WTC11 (cell line): Measurements from ENCODE around the gene UQCRQ. TPM values are rescaled to one million over a fixed set of nuclear protein-coding genes. Genes with fewer than 3 reads are reported as not detected.

ENCODE experiments used
- ATAC-seq: fragments of 200-7000 bp; cut with Tn5 transposase; 2 replicates; pipeline ENCODE4 v1.10.0; 2021; ENCODE audit warnings: mild to moderate bottlenecking, moderate library complexity
- CTCF ChIA-PET: fragments of 300-600 bp; sonication (Branson Sonifier 250); formaldehyde crosslinking; loops from one replicate; lab custom pipeline; 2021; ENCODE audit warnings: antibody characterized with exemption; lab: Charles Lee
- POLR2A ChIA-PET: fragments of 350-600 bp; sonication (Branson Sonifier 250); formaldehyde crosslinking; loops from one replicate; lab custom pipeline; 2021; ENCODE audit warnings: antibody characterized with exemption; lab: Charles Lee
- DNase-seq: peaks from one replicate; pipeline ENCODE4 v3.0.0; 2021; ENCODE audit warnings: low spot score
- H3K27ac Mint-ChIP-seq: 2 replicates; pipeline ENCODE4 v1.8.0; 2021; ENCODE audit warnings: mixed read lengths
- H3K27me3 Mint-ChIP-seq: 2 replicates; pipeline ENCODE4 v1.8.0; 2021; ENCODE audit warnings: low read depth, mild to moderate bottlenecking, moderate library complexity, mixed read lengths
- H3K36me3 Mint-ChIP-seq: 2 replicates; pipeline ENCODE4 v1.8.0; 2021; ENCODE audit warnings: mixed read lengths
- H3K4me1 Mint-ChIP-seq: 2 replicates; pipeline ENCODE4 v1.8.0; 2022; ENCODE audit warnings: mixed read lengths
- H3K4me3 Mint-ChIP-seq: 2 replicates; pipeline ENCODE4 v1.8.0; 2021; ENCODE audit warnings: mild to moderate bottlenecking, moderate library complexity, mixed read lengths
- H3K9me3 Mint-ChIP-seq: 2 replicates; pipeline ENCODE4 v1.8.0; 2021; ENCODE audit warnings: mixed read lengths
- ATF6 ChIP-seq: sonication (generic); formaldehyde crosslinking; IDR thresholded peaks from 2 replicates; pipeline ENCODE4 v1.8.1; 2023; ENCODE audit warnings: mild to moderate bottlenecking, missing genetic modification reagents
- ESRRA ChIP-seq: sonication (generic); formaldehyde crosslinking; IDR thresholded peaks from 2 replicates; pipeline ENCODE4 v1.8.1; 2022; ENCODE audit warnings: mild to moderate bottlenecking, missing genetic modification reagents, borderline replicate concordance
- FOXK1 ChIP-seq: sonication (generic); formaldehyde crosslinking; IDR thresholded peaks from 2 replicates; pipeline ENCODE4 v1.8.0; 2022; ENCODE audit warnings: mild to moderate bottlenecking, moderate library complexity, missing genetic modification reagents
- IRF1 ChIP-seq: sonication (generic); formaldehyde crosslinking; IDR thresholded peaks from 2 replicates; pipeline ENCODE4 v1.8.0; 2023; ENCODE audit warnings: missing genetic modification reagents
- IRF2 ChIP-seq: sonication (generic); formaldehyde crosslinking; IDR thresholded peaks from 2 replicates; pipeline ENCODE4 v1.8.0; 2022; ENCODE audit warnings: low read depth, missing genetic modification reagents, borderline replicate concordance
- JAZF1 ChIP-seq: fragments of 250-450 bp; sonication (Bioruptor Pico); IDR thresholded peaks from 2 replicates; pipeline ENCODE4 v1.9.0; 2021; ENCODE audit warnings: moderate library complexity, mild to moderate bottlenecking, inconsistent platforms
- MYBL2 ChIP-seq: sonication (generic); formaldehyde crosslinking; IDR thresholded peaks from 2 replicates; pipeline ENCODE4 v1.8.1; 2023; ENCODE audit warnings: mild to moderate bottlenecking, moderate library complexity, missing genetic modification reagents
- NFYB ChIP-seq: sonication (generic); formaldehyde crosslinking; conservative IDR thresholded peaks from 2 replicates; pipeline ENCODE4 v1.8.0; 2022; ENCODE audit warnings: low read depth, missing genetic modification reagents
- OVOL2 ChIP-seq: fragments of 250-450 bp; sonication (Bioruptor Pico); IDR thresholded peaks from 2 replicates; pipeline ENCODE4 v1.9.0; 2021; ENCODE audit warnings: mild to moderate bottlenecking, borderline replicate concordance
- PRRX2 ChIP-seq: fragments of 250-450 bp; sonication (Bioruptor Pico); IDR thresholded peaks from 2 replicates; pipeline ENCODE4 v1.8.0; 2021; ENCODE audit warnings: mild to moderate bottlenecking
- ZNF281 ChIP-seq: sonication (generic); formaldehyde crosslinking; IDR thresholded peaks from 2 replicates; pipeline ENCODE4 v1.8.0; 2023; ENCODE audit warnings: mild to moderate bottlenecking, missing genetic modification reagents
- ZNF416 ChIP-seq: fragments of 250-450 bp; sonication (Bioruptor Pico); IDR thresholded peaks from 2 replicates; pipeline ENCODE4 v1.9.0; 2021; ENCODE audit warnings: mild to moderate bottlenecking, inconsistent platforms
- ZNF532 ChIP-seq: fragments of 250-450 bp; sonication (Bioruptor Pico); IDR thresholded peaks from 2 replicates; pipeline ENCODE4 v1.9.0; 2021; ENCODE audit warnings: mild to moderate bottlenecking, borderline replicate concordance
- total RNA-seq: library from RNA; stranded (reverse); gene quantifications from 3 replicates; pipeline ENCODE4 v1.2.3, GENCODE V29; 2021
- TF ChIP-seq, protein P1 (sequence below): sonication (generic); formaldehyde crosslinking; IDR thresholded peaks from 2 replicates; pipeline ENCODE4 v1.8.0; 2022; ENCODE audit warnings: mild to moderate bottlenecking, missing genetic modification reagents
- TF ChIP-seq, protein P2 (sequence below): sonication (generic); formaldehyde crosslinking; IDR thresholded peaks from 2 replicates; pipeline ENCODE4 v1.8.0; 2023; ENCODE audit warnings: missing genetic modification reagents, mild to moderate bottlenecking, borderline replicate concordance
- TF ChIP-seq, protein P3 (sequence below): fragments of 250-450 bp; sonication (Bioruptor Pico); IDR thresholded peaks from 2 replicates; pipeline ENCODE4 v1.8.0; 2021; ENCODE audit warnings: mild to moderate bottlenecking

Gene UQCRQ
- total RNA-seq, 1 experiment from 2014 or later = 256 TPM

GRCh38 chr5:132830436-132831094 is 35.9 kb upstream of the UQCRQ start, which contains the start of gene SHROOM1:
TSS of gene SHROOM1 (minus strand) at chr5:132830647. CDS start at chr5:132826140, 4,507 bp downstream.
- H3K4me3 Mint-ChIP-seq = peak within 1 kb of the TSS; percentile 75
- peak; percentile 59 for DNase-seq
- H3K4me1 Mint-ChIP-seq = peaks cover 8% of the 10 kb centered on the region
- H3K27me3 Mint-ChIP-seq = peaks cover 74% of the 10 kb centered on the region
- H3K27ac Mint-ChIP-seq = no peak within 1 kb of the TSS
- H3K9me3 Mint-ChIP-seq = no peaks in the 10 kb centered on the region
- ChIA-PET POLR2A (interaction anchor here (1.2 kb wide), 1 partner anchor 36 kb away, joined by 5 read pairs; the partner anchor contains the start of genes GDF9 and UQCRQ), CTCF (interaction anchor here (0.7 to 4.3 kb wide), 11 partner anchors 11 to 334 kb away, joined by 3 to 40 read pairs (median 3); partner anchors contain the start of genes GDF9 and UQCRQ)
- no peaks in the 10 kb centered on the region for H3K36me3 Mint-ChIP-seq
- ATAC-seq = peak; percentile 49
- TF ChIP-seq IRF1 (no peak), ZNF281 (CRISPR knock-in tag) (no peak), ATF6 (CRISPR knock-in tag) (no peak), IRF2 (no peak), ESRRA (no peak), ZNF416 (no peak), JAZF1 (no peak), PRRX2 (CRISPR knock-in tag) (no peak), NFYB (CRISPR knock-in tag) (no peak), MYBL2 (CRISPR knock-in tag) (no peak), ZNF532 (CRISPR knock-in tag) (no peak), OVOL2 (CRISPR knock-in tag) (no peak), FOXK1 (CRISPR knock-in tag) (0 out of 2 replicates have a peak, but pooled peaks have one; percentile 2)
- TF ChIP-seq, protein P1, sequence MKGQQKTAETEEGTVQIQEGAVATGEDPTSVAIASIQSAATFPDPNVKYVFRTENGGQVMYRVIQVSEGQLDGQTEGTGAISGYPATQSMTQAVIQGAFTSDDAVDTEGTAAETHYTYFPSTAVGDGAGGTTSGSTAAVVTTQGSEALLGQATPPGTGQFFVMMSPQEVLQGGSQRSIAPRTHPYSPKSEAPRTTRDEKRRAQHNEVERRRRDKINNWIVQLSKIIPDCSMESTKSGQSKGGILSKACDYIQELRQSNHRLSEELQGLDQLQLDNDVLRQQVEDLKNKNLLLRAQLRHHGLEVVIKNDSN (CRISPR knock-in tag) = no peak
- TF ChIP-seq, protein P2, sequence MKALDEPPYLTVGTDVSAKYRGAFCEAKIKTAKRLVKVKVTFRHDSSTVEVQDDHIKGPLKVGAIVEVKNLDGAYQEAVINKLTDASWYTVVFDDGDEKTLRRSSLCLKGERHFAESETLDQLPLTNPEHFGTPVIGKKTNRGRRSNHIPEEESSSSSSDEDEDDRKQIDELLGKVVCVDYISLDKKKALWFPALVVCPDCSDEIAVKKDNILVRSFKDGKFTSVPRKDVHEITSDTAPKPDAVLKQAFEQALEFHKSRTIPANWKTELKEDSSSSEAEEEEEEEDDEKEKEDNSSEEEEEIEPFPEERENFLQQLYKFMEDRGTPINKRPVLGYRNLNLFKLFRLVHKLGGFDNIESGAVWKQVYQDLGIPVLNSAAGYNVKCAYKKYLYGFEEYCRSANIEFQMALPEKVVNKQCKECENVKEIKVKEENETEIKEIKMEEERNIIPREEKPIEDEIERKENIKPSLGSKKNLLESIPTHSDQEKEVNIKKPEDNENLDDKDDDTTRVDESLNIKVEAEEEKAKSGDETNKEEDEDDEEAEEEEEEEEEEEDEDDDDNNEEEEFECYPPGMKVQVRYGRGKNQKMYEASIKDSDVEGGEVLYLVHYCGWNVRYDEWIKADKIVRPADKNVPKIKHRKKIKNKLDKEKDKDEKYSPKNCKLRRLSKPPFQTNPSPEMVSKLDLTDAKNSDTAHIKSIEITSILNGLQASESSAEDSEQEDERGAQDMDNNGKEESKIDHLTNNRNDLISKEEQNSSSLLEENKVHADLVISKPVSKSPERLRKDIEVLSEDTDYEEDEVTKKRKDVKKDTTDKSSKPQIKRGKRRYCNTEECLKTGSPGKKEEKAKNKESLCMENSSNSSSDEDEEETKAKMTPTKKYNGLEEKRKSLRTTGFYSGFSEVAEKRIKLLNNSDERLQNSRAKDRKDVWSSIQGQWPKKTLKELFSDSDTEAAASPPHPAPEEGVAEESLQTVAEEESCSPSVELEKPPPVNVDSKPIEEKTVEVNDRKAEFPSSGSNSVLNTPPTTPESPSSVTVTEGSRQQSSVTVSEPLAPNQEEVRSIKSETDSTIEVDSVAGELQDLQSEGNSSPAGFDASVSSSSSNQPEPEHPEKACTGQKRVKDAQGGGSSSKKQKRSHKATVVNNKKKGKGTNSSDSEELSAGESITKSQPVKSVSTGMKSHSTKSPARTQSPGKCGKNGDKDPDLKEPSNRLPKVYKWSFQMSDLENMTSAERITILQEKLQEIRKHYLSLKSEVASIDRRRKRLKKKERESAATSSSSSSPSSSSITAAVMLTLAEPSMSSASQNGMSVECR (CRISPR knock-in tag) = no peak; the same call in 1 of the 2 replicates
- TF ChIP-seq, protein P3, sequence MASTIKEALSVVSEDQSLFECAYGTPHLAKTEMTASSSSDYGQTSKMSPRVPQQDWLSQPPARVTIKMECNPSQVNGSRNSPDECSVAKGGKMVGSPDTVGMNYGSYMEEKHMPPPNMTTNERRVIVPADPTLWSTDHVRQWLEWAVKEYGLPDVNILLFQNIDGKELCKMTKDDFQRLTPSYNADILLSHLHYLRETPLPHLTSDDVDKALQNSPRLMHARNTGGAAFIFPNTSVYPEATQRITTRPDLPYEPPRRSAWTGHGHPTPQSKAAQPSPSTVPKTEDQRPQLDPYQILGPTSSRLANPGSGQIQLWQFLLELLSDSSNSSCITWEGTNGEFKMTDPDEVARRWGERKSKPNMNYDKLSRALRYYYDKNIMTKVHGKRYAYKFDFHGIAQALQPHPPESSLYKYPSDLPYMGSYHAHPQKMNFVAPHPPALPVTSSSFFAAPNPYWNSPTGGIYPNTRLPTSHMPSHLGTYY (CRISPR knock-in tag) = no peak
